Measurements from ENCODE around the gene SEPTIN7. TPM values are rescaled to one million over a fixed set of nuclear protein-coding genes. Genes with fewer than 3 reads are reported as not detected.

SEPTIN7 gene
- total RNA-seq, 3 donors from 2014 or later = 166 to 181 (median 177) TPM

DNA sequence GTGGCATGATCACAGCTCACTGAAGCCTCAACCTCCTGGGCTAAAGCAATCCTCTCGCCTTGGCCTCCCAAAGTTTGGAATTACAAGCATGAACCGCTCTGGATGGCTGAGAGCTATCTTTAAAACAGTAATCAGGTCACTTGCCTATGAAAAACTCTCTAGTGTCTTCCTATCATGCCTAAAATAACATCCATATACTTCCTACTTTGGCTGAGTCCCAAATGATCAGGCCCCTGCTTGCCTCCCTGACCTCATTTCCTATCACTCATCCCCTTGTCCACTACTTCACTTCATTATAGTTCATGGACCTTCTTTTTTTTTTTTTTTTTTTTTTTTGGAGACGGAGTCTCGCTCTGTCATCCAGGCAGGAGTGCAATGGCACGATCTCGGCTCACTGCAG lies 28.0 kb downstream of the SEPTIN7 start:
- intact Hi-C loops (cut with DNase I; ENCODE audit: low total_unique reads) = no loop called here
- no peak for DNase-seq (ENCODE audit: low spot score in 2 of 2)
- Histone ChIP-seq H3K36me3 (no peaks in the 10 kb centered on the region), H3K27me3 (no peaks in the 10 kb centered on the region), H3K27ac (peak overlapping the region in 1 of 2 donors; percentile 15), H3K4me3 (no peak overlapping the region), H3K4me1 (peaks cover 0 to 4% of the 10 kb centered on the region in 2 donors), H3K9me3 (no peaks in the 10 kb centered on the region)
- no peak for TF ChIP-seq POLR2A (IDR thresholded peaks at IDR 0.05)
- TF ChIP-seq, protein P1, sequence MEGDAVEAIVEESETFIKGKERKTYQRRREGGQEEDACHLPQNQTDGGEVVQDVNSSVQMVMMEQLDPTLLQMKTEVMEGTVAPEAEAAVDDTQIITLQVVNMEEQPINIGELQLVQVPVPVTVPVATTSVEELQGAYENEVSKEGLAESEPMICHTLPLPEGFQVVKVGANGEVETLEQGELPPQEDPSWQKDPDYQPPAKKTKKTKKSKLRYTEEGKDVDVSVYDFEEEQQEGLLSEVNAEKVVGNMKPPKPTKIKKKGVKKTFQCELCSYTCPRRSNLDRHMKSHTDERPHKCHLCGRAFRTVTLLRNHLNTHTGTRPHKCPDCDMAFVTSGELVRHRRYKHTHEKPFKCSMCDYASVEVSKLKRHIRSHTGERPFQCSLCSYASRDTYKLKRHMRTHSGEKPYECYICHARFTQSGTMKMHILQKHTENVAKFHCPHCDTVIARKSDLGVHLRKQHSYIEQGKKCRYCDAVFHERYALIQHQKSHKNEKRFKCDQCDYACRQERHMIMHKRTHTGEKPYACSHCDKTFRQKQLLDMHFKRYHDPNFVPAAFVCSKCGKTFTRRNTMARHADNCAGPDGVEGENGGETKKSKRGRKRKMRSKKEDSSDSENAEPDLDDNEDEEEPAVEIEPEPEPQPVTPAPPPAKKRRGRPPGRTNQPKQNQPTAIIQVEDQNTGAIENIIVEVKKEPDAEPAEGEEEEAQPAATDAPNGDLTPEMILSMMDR (IDR thresholded peaks at IDR 0.05) = no peak
- TF ChIP-seq POLR2AphosphoS5 (IDR thresholded peaks at IDR 0.05) = no peak

DNA sequence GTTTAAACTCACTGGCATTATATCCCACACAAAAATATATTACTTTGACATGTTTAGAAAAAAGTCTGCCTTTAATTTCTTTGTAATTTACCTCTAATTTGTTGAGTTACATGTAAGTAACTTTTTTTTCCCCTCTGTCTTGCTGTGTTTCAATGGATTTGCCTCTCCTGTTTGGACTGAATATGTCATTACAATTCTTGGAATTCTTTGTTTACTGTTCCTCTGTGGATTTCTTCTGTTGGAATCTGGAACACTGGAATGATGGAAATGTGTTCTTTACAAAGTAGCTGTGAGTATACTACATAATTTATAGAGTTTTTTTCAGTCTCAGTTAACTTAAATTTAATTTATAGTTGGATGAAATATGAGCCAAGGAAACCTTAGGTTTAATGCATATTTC lies 30.4 kb downstream of the SEPTIN7 start:
- no peak for DNase-seq (ENCODE audit: low spot score in 2 of 2)
- TF ChIP-seq, protein P1 (IDR thresholded peaks at IDR 0.05) = no peak
- no peak overlapping the region for H3K27ac ChIP-seq
- H3K9me3 ChIP-seq = no peaks in the 10 kb centered on the region
- H3K4me3 ChIP-seq = no peak overlapping the region
- no peaks in the 10 kb centered on the region for H3K27me3 ChIP-seq
- intact Hi-C loops (cut with DNase I; ENCODE audit: low total_unique reads) = no loop called here
- no peaks in the 10 kb centered on the region for H3K36me3 ChIP-seq
- H3K4me1 ChIP-seq = peaks cover 0 to 4% of the 10 kb centered on the region in 2 donors

DNA sequence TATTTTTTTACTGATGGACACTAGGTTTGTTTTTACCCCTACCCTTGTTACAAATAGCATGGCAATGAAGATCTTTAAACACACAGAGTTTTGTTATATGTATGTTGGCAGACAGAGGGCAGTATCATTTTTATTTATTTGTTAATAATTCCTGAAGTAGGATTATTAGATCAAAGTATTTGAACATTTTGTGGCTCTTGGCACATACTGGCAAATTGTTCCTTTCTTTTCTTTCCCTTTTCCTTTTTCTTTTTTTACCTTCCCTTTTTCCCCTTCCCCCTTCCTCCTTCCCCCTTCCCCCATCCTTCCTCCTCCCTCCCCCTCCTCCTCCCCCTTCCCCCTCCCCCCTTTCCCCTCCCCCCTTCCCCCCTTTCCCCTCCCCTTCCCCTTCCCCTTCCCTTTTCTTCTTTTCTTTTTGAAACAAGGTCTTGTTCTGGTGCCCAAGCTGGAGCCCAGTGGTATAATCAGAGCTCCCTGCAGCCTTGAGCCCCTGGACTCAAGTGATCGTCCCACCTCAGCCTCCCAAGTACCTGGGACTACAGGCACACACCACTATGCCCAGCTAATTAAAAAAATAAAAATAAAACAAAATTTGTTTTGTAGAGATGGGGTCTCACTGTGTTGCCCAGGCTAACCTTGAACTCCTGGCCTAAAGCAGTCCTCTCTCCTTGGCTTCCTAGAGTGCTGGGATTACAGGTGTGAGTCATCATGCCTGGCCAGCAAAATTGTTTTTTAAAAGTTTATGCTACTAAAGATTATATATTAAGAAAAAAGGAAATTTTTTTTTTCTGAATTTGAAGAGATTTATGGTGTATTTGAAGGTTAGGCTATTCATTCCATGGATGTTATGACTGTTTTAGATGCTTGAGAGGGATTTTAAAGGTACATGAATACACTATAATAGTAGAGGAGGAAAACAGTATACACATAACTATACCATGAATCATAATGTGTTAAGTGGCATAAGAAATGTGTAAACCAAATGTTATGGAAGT lies 39.3 kb downstream of the SEPTIN7 start:
- Histone ChIP-seq H3K27ac (no peak overlapping the region), H3K36me3 (peaks cover 4% of the 10 kb centered on the region), H3K27me3 (no peaks in the 10 kb centered on the region), H3K4me3 (no peak overlapping the region), H3K9me3 (no peaks in the 10 kb centered on the region), H3K4me1 (no peaks in the 10 kb centered on the region)
- TF ChIP-seq, protein P1 (IDR thresholded peaks at IDR 0.05) = no peak
- TF ChIP-seq POLR2A (IDR thresholded peaks at IDR 0.05) = no peak
- no peak for TF ChIP-seq POLR2AphosphoS5 (IDR thresholded peaks at IDR 0.05)
- DNase-seq (ENCODE audit: low spot score in 2 of 2) = no peak
- intact Hi-C loops (cut with DNase I; ENCODE audit: low total_unique reads) = no loop called here

DNA sequence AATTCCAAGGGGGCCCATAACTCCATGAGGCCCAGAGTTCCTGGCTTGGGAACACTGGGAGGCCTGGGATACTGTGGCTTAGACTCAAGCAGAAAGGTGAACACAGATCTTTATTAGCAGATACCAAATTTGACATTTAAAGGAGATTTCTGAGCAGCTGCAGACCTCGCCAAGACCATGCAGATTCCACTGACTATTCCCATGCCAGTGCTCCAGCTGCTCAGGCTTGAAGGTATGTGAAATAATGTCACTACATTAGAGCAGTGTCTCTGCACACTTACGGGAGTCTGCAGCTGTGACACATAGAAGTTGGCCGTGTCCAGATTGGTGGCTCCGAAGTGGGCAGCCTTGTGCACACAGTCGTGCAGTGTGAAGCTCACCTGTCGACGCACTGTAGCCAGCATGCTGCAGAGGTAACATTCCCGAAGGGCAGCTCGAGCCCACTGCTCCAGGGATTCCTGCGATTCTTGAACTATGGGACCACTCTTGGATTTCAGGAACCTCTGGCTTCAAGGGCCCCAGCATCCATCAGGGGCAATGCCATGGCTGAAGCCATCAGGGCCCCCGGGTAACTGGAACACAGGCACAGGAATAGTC lies 46.1 kb downstream of the SEPTIN7 start:
- H3K9me3 ChIP-seq = no peaks in the 10 kb centered on the region
- H3K4me3 ChIP-seq = no peak overlapping the region
- no peaks in the 10 kb centered on the region for H3K36me3 ChIP-seq
- intact Hi-C loops (cut with DNase I; ENCODE audit: low total_unique reads) = no loop called here
- TF ChIP-seq POLR2AphosphoS5 (IDR thresholded peaks at IDR 0.05) (no peak), POLR2A (IDR thresholded peaks at IDR 0.05) (no peak)
- TF ChIP-seq, protein P1 (IDR thresholded peaks at IDR 0.05) = no peak
- no peak for DNase-seq (ENCODE audit: low spot score in 2 of 2)
- H3K27me3 ChIP-seq = no peaks in the 10 kb centered on the region
- no peak overlapping the region for H3K27ac ChIP-seq
- no peaks in the 10 kb centered on the region for H3K4me1 ChIP-seq

- Histone ChIP-seq H3K4me3 (no peak overlapping the region), H3K4me1 (no peaks in the 10 kb centered on the region), H3K36me3 (no peaks in the 10 kb centered on the region), H3K27ac (no peak overlapping the region), H3K9me3 (no peaks in the 10 kb centered on the region), H3K27me3 (no peaks in the 10 kb centered on the region)
- TF ChIP-seq, protein P1 (IDR thresholded peaks at IDR 0.05) = no peak
- TF ChIP-seq POLR2A (IDR thresholded peaks at IDR 0.05) (no peak), POLR2AphosphoS5 (IDR thresholded peaks at IDR 0.05) (no peak)
- intact Hi-C loops (cut with DNase I; ENCODE audit: low total_unique reads) = no loop called here
- no peak for DNase-seq (ENCODE audit: low spot score in 2 of 2)
These were observed 47.9 kb downstream of the SEPTIN7 start for GRCh38 chr7:35848725-35849124.
